Prostate gland (tissue), 2 donors: Measurements from ENCODE around the gene CAMKMT.

Experiments used
- POLR2A ChIP-seq: fragments of 450-650 bp; IDR thresholded peaks from one replicate; pipeline ENCODE4 v1.6.1; 2016; ENCODE audit warnings: antibody characterized with exemption, mild to moderate bottlenecking
- POLR2AphosphoS5 ChIP-seq: sonication (generic); formaldehyde crosslinking; IDR thresholded peaks from one replicate; pipeline ENCODE4 v1.6.1; 2017; ENCODE audit warnings: antibody characterized with exemption
- TF ChIP-seq, protein P1 (sequence below), 4 experiments: fragments of 200-600 bp in 2 of 4; fragments of 450-650 bp in 2 of 4; sonication (generic) in 2 of 4; IDR thresholded peaks; 1 replicate in 3 of 4; 2 replicates in 1 of 4; pipeline ENCODE4 v1.5.1; 2016 to 2019; ENCODE audit warnings: antibody characterized with exemption in 4 of 4, mild to moderate bottlenecking in 2 of 4, moderate library complexity in 2 of 4

GRCh38 chr2:44545005-44545404 is 183.3 kb downstream of the CAMKMT start:
- TF ChIP-seq, protein P1, sequence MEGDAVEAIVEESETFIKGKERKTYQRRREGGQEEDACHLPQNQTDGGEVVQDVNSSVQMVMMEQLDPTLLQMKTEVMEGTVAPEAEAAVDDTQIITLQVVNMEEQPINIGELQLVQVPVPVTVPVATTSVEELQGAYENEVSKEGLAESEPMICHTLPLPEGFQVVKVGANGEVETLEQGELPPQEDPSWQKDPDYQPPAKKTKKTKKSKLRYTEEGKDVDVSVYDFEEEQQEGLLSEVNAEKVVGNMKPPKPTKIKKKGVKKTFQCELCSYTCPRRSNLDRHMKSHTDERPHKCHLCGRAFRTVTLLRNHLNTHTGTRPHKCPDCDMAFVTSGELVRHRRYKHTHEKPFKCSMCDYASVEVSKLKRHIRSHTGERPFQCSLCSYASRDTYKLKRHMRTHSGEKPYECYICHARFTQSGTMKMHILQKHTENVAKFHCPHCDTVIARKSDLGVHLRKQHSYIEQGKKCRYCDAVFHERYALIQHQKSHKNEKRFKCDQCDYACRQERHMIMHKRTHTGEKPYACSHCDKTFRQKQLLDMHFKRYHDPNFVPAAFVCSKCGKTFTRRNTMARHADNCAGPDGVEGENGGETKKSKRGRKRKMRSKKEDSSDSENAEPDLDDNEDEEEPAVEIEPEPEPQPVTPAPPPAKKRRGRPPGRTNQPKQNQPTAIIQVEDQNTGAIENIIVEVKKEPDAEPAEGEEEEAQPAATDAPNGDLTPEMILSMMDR (IDR thresholded peaks at IDR 0.05) = no peak
- TF ChIP-seq POLR2A (no peak), POLR2AphosphoS5 (no peak)
